Breast epithelium (tissue), 3 donors: Measurements from ENCODE around the gene COL8A1.

ENCODE experiments used
- POLR2A ChIP-seq: fragments of 450-650 bp; IDR thresholded peaks from one replicate; pipeline ENCODE4 v1.6.1; 2016; ENCODE audit warnings: antibody characterized with exemption, mild to moderate bottlenecking, moderate library complexity
- POLR2AphosphoS5 ChIP-seq, 3 donors: sonication (generic); formaldehyde crosslinking; IDR thresholded peaks; one replicate each; pipeline ENCODE4 v1.6.1; 2017; ENCODE audit warnings: antibody characterized with exemption in 3 of 3
- TF ChIP-seq, protein P1 (sequence below), 3 donors: fragments of 450-650 bp; IDR thresholded peaks; one replicate each; pipeline ENCODE4 v1.5.1; 2016 to 2017; ENCODE audit warnings: antibody characterized with exemption in 3 of 3, mild to moderate bottlenecking in 3 of 3, moderate library complexity in 3 of 3

DNA sequence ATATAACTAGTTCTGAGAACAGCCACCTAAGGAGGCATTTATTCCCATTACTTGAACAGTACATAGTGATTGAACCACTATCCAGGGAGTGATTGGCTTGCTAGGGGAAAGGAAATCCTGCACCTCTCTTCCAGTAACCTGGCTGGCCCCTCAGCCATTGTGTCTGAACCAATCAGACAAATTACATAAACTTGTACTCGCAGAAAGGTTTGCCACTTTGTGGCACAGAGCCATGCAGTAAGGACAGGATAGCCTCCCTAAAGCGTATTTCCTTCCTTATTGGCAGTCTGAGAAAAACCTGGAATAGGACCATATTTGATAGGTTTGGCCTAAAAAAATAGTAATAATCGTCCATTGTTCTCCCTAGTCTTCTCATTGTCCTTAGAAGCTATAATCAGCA, 198.3 kb downstream of the COL8A1 start:
- TF ChIP-seq, protein P1, sequence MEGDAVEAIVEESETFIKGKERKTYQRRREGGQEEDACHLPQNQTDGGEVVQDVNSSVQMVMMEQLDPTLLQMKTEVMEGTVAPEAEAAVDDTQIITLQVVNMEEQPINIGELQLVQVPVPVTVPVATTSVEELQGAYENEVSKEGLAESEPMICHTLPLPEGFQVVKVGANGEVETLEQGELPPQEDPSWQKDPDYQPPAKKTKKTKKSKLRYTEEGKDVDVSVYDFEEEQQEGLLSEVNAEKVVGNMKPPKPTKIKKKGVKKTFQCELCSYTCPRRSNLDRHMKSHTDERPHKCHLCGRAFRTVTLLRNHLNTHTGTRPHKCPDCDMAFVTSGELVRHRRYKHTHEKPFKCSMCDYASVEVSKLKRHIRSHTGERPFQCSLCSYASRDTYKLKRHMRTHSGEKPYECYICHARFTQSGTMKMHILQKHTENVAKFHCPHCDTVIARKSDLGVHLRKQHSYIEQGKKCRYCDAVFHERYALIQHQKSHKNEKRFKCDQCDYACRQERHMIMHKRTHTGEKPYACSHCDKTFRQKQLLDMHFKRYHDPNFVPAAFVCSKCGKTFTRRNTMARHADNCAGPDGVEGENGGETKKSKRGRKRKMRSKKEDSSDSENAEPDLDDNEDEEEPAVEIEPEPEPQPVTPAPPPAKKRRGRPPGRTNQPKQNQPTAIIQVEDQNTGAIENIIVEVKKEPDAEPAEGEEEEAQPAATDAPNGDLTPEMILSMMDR (IDR thresholded peaks at IDR 0.05), result no peak
- no peak for TF ChIP-seq POLR2A
- no peak for TF ChIP-seq POLR2AphosphoS5 (IDR thresholded peaks at IDR 0.05)
